ENCODE data around the gene PTGR3.

PTGR3 gene

GRCh38 chr18:75170022-75170789 is 38.7 kb downstream of the PTGR3 start:
- no peak for DNase-seq (ENCODE audit: low read depth, low spot score)

- DNase-seq (ENCODE audit: low read depth, low spot score): no peak
Observed at GRCh38 chr18:75169411-75169810, 39.5 kb downstream of the PTGR3 start.

DNA sequence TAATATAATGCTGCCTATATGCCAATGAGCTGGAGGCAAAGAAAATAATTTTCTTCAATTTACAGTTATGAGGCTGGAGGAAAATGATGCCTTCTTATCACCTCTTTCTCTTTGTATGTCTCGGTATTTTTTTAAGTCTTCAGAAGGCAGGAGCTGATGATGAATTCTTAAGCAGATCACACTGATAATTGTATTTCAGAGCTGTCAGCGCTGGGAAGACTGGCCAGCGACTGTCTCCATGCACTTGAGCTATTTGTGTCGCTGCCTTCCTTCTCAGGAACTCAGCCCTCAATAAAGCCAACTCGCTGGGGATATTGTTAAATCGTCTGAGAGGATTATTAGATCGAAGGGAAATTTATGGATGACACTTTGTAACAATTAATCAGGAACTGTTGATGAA is 40.3 kb downstream of the PTGR3 start:
- DNase-seq (ENCODE audit: low read depth, low spot score): no peak

GRCh38 chr18:75167759-75168618 is 41.0 kb downstream of the PTGR3 start:
- DNase-seq (ENCODE audit: low read depth, low spot score): no peak

GRCh38 chr18:75167137-75167536 is 41.8 kb downstream of the PTGR3 start:
- DNase-seq (ENCODE audit: low read depth, low spot score): no peak

DNA sequence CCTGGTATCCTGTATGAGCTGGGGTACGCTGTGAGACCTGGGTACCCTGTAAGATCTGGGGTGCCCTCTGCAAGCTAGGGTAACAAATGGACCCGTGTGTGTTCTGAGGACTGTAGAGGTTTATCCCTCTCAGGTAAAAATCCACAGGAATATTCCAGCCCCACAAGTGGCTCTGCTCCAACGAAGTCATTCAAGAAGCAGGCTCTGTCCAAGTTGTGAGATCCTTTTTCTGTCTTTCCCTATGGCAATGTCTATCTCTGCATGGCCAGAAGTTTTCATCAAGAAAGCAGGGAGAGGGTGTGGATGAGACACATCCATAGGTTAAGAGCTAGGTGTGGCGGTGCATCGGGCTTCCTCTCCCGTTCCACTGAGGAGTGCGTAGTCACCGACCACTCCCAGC is 43.0 kb downstream of the PTGR3 start:
- DNase-seq (ENCODE audit: low read depth, low spot score): no peak

- no peak for DNase-seq (ENCODE audit: low read depth, low spot score)
Observed at GRCh38 chr18:75164479-75164878, 44.5 kb downstream of the PTGR3 start.

GRCh38 chr18:75163736-75164135 is 45.2 kb downstream of the PTGR3 start:
- no peak for DNase-seq (ENCODE audit: low read depth, low spot score)

DNA sequence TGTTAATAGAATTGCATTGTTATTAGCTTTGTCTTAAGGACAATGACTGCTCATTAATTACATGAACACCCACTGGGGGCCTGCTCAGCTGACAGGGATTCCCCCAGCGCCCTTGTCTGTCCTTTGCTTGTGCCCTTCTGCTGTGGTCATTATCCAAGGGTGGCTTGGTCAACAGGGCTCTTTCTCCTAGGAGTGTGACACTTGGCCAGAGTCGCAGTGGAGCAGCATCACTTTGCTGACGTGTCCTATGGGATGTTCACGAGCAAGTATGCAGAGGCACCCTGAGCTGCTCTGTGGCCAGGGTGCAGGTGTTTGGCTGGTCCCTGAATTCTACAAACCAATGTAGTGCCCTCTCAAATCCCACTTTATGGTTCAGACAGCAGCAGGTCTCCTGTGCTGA is 46.0 kb downstream of the PTGR3 start:
- DNase-seq (ENCODE audit: low read depth, low spot score): no peak

DNA sequence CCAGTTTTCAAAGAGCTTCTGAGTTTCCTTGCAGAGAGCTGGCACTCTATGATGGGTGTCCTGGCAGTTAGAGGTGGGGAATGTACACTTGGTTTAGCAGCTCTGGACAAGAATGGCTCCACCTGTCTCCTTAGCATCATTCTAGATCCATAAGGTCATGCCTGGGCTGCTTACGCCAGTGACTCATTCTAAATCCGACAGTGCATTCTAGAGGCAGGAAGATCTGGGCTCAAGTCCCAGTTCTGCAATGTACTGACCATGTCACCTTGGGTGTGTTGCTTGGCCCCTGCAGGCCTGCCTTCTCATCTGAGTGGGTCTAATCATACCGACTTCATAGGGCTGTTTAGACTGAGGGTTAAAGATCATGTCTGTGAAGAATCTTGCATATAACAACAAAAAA is 46.5 kb downstream of the PTGR3 start:
- peak; percentile 57 for DNase-seq (ENCODE audit: low read depth, low spot score)

DNA sequence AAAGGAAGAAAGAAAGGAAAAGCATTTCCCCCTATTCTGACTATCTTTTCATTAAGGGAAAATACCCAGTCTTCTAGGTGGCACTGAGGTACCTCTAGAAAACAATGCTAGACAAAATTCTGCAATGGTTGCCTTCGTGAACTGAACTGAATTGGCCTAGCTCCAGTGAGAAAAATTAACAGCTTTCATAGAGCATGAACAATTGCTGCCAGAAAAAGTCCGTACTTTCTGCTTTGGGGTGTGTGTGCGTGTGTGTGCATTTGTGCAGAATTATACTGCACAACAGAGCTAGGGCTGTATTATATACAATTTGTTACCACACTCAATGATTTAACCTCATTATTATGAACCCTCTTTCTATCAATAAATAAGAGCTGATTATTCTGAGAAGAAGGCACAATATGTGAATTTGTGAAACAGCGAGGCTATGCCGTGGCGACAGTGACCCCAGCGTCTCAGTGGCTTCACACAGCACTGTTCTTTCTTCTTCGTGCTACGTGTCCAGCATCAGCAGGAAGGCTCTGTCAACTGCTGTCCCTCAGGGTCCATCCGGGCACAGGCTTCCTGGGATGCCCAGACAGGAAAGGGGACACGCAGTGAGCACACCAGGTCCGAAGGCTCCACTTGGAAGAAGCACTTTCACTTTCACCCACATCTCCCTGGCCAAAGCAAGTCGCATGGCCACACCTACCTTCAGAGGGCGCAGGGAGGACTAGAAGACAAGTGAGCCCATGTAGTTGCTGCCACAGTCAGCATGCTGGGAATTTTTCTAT is 47.5 kb downstream of the PTGR3 start:
- no peak for DNase-seq (ENCODE audit: low read depth, low spot score)

DNA sequence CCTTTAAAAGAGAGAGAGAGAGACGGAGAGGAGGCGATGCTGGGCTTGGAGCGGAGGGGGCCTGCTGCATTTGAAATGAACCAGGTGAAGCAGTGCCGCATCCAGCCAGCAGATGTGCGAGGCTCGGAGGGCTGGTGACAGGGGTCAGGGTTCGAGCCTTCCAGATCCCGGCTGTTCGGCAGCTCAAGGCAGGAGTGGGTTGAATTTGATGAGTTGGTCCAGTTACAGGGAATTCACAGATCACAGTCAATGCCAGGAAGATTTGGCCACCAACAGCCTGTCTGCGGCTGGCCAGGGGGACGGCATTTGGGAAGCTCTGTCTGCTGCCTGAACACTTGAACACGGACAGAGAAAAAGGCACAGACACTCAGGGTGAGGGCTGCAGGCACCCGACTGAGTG is 48.6 kb downstream of the PTGR3 start:
- DNase-seq (ENCODE audit: low read depth, low spot score): peak; percentile 31

GRCh38 chr18:75159646-75160356 is 49.1 kb downstream of the PTGR3 start:
- no peak for DNase-seq (ENCODE audit: low read depth, low spot score)

- no peak for DNase-seq (ENCODE audit: low read depth, low spot score)
Observed at GRCh38 chr18:75159238-75159518, 49.8 kb downstream of the PTGR3 start.

Measured in astrocyte of the hippocampus (primary cell).